ENCODE results near the gene NBAS. TPM values are rescaled to one million over a fixed set of nuclear protein-coding genes. Genes with fewer than 3 reads are reported as not detected.

The NBAS gene
- polyA plus RNA-seq, 4 donors: 26.0 to 67.2 (median 33.6) TPM

DNA sequence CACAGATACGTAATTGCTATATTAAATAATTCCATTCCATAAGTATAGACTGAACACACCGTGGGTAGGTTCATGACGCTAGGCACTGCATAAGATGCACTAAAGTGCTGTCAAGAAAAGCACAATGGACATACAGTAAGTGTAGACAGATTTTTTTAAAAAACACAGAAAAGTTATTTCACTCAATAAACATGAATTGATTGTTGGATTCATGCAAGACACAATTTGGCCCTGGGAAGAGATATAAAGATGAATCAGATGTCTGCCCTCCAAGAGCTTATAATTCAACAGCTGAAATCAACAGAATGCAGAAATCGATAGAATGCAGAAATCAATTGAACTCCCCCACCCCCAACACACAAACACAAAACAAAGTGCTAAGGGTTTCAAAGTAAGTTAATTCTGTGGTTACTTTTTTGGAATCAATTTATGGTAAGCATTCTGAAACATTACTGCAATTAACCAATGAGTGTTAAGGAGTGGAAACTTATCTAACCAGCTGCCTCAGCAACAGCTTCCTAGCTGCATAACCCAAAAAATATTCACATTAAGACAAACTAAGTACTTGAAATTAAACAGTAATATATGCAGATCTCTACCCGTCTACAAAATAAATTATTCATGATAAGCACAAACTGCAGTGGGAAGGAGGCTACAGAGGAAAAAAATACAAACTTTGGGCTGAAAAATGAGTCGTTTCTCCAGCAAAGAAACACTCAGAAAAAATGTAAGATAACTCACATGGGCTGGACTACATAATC, 1.6 kb downstream of the NBAS start:
- H3K9me3 ChIP-seq (ENCODE audit: control insufficient read depth in 2 of 2, insufficient read depth in 1 of 2, low read depth in 1 of 2, low read length in 1 of 2): no peaks in the 10 kb centered on the region
- WGBS, 3 donors: 67 to 71% (median 71%) methylated on average over 6 of the region's 6 CpGs
- no peak for FAIRE-seq

DNA sequence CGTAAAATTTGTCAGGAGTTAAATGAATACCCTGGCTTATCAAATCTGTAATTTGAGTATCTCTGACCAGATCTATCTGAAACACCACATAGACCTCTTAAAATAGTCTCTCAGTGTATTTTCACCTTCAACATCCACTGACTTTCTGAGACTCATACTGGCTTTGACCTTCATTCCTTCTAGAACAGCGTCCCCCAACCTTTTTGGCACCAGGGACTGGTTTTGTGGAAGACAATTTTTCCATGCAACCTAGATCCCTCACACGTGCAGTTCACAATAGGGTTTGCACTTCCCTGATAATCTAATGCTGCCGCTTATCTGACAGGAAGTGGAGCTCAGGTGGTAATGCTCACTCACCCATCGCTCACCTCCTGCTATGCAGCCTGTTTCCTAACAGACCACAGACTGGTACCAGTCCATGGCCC, 3.2 kb downstream of the NBAS start:
- peak overlapping the region in 1 of 3 donors; percentile 44 for H3K27ac ChIP-seq (ENCODE audit: low read depth in 1 of 3, low read length in 2 of 3)
- WGBS, 3 donors: 52 to 57% (median 53%) methylated on average over 5 of the region's 5 CpGs
- DNase-seq (peak; percentile 12 to 18), FAIRE-seq (no peak)
- no peaks in the 10 kb centered on the region for H3K36me3 ChIP-seq (ENCODE audit: control insufficient read depth in 3 of 3, insufficient read depth in 2 of 3, low read depth in 1 of 3, low read length in 3 of 3)
- no peaks in the 10 kb centered on the region for H3K9me3 ChIP-seq (ENCODE audit: control insufficient read depth in 2 of 2, insufficient read depth in 1 of 2, low read depth in 1 of 2, low read length in 1 of 2)
- H3K4me1 ChIP-seq (ENCODE audit: control insufficient read depth in 3 of 3, insufficient read depth in 2 of 3, low read depth in 1 of 3, low read length in 2 of 3): peaks cover 4 to 28% (median 15%) of the 10 kb centered on the region in 3 donors
- no peak overlapping the region for H3K4me3 ChIP-seq (ENCODE audit: low read depth in 1 of 3, low read length in 3 of 3)
- H3K27me3 ChIP-seq (ENCODE audit: control insufficient read depth in 3 of 3, insufficient read depth in 3 of 3, low read length in 3 of 3): no peaks in the 10 kb centered on the region

More for the DNA sequence above, 1.6 kb downstream of the NBAS start:
- Histone ChIP-seq H3K36me3 (ENCODE audit: control insufficient read depth in 3 of 3, insufficient read depth in 2 of 3, low read depth in 1 of 3, low read length in 3 of 3) (no peaks in the 10 kb centered on the region), H3K27me3 (ENCODE audit: control insufficient read depth in 3 of 3, insufficient read depth in 3 of 3, low read length in 3 of 3) (no peaks in the 10 kb centered on the region), H3K4me1 (ENCODE audit: control insufficient read depth in 3 of 3, insufficient read depth in 2 of 3, low read depth in 1 of 3, low read length in 2 of 3) (peaks cover 4 to 28% (median 15%) of the 10 kb centered on the region in 3 donors), H3K4me3 (ENCODE audit: low read depth in 1 of 3, low read length in 3 of 3) (peak overlapping the region in 2 of 3 donors; percentile 82 to 94), H3K27ac (ENCODE audit: low read depth in 1 of 3, low read length in 2 of 3) (no peak overlapping the region)
- DNase-seq: no peak

DNA sequence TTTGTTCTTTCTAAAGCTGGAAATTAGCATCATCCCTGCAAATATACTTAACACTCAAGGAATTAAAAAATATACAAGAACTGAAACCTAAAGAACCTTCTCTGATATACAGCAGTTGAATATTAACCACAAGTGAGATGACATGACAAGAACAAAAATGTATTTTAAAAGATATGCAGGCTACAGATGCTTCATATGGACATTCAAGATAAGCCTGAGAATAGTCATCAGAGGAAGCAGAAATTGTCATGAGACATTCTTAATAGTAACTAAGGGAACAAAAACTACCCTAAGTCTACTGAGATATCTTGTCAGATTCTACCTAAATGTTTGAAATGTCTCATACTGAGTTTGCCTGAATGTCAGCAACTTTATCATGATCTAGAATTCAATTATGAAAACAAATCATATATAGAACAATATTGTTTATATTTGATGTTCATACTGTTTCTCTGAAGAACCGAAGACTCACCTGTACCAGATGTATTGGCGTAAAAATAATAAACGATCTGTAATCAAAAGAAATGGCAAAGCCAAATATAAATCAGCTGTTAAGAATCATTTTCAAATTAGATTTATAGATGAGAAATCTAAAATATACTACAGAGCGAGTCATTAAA, 4.7 kb downstream of the NBAS start:
- Histone ChIP-seq H3K36me3 (ENCODE audit: control insufficient read depth in 3 of 3, insufficient read depth in 2 of 3, low read depth in 1 of 3, low read length in 3 of 3) (peaks cover 0 to 2% (median 0%) of the 10 kb centered on the region in 3 donors), H3K27ac (ENCODE audit: low read depth in 1 of 3, low read length in 2 of 3) (peak overlapping the region in 1 of 3 donors; percentile 75), H3K4me1 (ENCODE audit: control insufficient read depth in 3 of 3, insufficient read depth in 2 of 3, low read depth in 1 of 3, low read length in 2 of 3) (peaks cover 4 to 21% (median 15%) of the 10 kb centered on the region in 3 donors), H3K4me3 (ENCODE audit: low read depth in 1 of 3, low read length in 3 of 3) (no peak overlapping the region), H3K27me3 (ENCODE audit: control insufficient read depth in 3 of 3, insufficient read depth in 3 of 3, low read length in 3 of 3) (no peaks in the 10 kb centered on the region), H3K9me3 (ENCODE audit: control insufficient read depth in 2 of 2, insufficient read depth in 1 of 2, low read depth in 1 of 2, low read length in 1 of 2) (no peaks in the 10 kb centered on the region)
- FAIRE-seq: no peak
- 88 to 92% (median 91%) methylated on average over 4 of the region's 4 CpGs for WGBS, 3 donors
- DNase-seq: peak in 1 of 2 donors; percentile 17

DNA sequence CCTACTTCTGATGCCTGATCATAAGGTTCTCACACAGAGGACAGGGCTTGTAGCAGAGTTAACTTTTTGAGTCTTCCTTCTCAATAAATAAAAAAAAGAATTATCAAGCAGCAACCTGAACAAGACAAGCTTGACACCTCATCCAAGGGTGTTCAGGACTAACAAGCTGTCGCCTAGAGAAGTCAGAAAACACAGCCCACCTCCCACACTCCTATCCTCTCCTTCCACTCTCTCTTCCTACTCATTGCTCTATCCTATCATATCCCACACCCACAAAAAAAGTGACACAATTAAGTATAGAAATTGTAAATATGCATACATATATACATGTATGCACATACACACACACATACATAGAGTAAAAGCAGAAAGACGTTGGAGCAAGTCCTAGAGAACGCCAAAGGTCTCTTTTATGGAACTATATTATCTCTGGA, 5.4 kb downstream of the NBAS start:
- Histone ChIP-seq H3K27me3 (ENCODE audit: control insufficient read depth in 3 of 3, insufficient read depth in 3 of 3, low read length in 3 of 3) (no peaks in the 10 kb centered on the region), H3K36me3 (ENCODE audit: control insufficient read depth in 3 of 3, insufficient read depth in 2 of 3, low read depth in 1 of 3, low read length in 3 of 3) (peaks cover 0 to 2% (median 0%) of the 10 kb centered on the region in 3 donors), H3K4me3 (ENCODE audit: low read depth in 1 of 3, low read length in 3 of 3) (no peak overlapping the region), H3K9me3 (ENCODE audit: control insufficient read depth in 2 of 2, insufficient read depth in 1 of 2, low read depth in 1 of 2, low read length in 1 of 2) (no peaks in the 10 kb centered on the region), H3K27ac (ENCODE audit: low read depth in 1 of 3, low read length in 2 of 3) (peak overlapping the region in 1 of 3 donors; percentile 75), H3K4me1 (ENCODE audit: control insufficient read depth in 3 of 3, insufficient read depth in 2 of 3, low read depth in 1 of 3, low read length in 2 of 3) (peaks cover 4 to 21% (median 15%) of the 10 kb centered on the region in 3 donors)
- DNase-seq (peak in 1 of 2 donors; percentile 41), FAIRE-seq (no peak)
- 48 to 70% (median 70%) methylated on average over 3 of the region's 3 CpGs for WGBS, 3 donors

DNA sequence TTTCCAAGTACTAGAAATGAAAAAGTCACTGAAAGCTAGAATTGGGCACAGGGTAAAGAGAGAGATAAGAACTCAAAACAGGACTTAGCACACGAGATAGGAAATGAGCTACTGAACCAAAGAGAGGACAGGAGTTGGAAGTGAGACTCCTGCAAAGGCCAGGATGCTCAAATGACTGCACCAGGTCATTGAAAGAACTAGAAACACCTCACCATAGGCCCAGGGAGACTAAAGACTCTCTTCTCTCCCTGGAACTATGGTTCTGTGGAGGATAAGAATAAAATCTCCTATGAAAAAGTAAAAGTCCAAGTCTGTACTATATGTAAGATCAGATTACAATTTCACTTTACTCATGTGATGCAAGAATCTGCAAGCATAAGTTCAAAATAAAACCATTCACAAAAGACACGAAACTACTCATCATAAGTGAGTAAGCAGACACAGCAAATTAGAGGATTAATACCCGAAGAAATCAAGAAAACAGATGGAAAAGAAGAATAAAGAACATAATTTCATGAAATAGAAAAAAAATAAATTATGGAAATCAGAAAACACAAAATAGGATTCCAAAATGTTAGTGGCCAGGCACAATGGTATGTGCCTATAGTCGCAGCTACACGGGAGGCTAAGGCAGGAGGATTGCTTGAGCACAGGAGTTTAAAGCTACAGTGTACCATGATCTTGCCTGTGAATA, 6.5 kb downstream of the NBAS start:
- Histone ChIP-seq H3K27ac (ENCODE audit: low read depth in 1 of 3, low read length in 2 of 3) (no peak overlapping the region), H3K27me3 (ENCODE audit: control insufficient read depth in 3 of 3, insufficient read depth in 3 of 3, low read length in 3 of 3) (no peaks in the 10 kb centered on the region), H3K36me3 (ENCODE audit: control insufficient read depth in 3 of 3, insufficient read depth in 2 of 3, low read depth in 1 of 3, low read length in 3 of 3) (peaks cover 0 to 3% (median 2%) of the 10 kb centered on the region in 3 donors), H3K9me3 (ENCODE audit: control insufficient read depth in 2 of 2, insufficient read depth in 1 of 2, low read depth in 1 of 2, low read length in 1 of 2) (no peaks in the 10 kb centered on the region), H3K4me3 (ENCODE audit: low read depth in 1 of 3, low read length in 3 of 3) (no peak overlapping the region), H3K4me1 (ENCODE audit: control insufficient read depth in 3 of 3, insufficient read depth in 2 of 3, low read depth in 1 of 3, low read length in 2 of 3) (peaks cover 4 to 18% (median 13%) of the 10 kb centered on the region in 3 donors)
- WGBS, 3 donors: 89 to 94% (median 92%) methylated on average over 5 of the region's 5 CpGs
- DNase-seq (no peak), FAIRE-seq (no peak)

DNA sequence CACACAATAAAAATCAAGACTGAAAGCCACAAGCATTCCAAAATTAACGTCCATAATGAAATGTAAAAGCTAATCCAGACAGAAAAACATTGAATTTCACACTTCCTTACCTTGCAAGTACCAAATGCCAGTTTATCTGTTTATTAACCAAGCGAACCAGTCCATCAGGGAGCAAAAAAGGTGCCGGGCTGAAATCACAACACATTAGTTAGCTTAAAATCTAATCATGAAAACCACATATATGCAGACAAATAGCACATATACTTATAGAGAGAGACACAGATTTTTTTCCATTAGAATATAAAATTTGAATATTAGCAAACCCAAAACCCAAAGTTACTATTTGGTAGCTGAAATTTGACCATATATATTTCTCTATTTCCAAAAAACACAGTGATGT, 7.2 kb downstream of the NBAS start:
- DNase-seq (no peak), FAIRE-seq (no peak)
- H3K27ac ChIP-seq (ENCODE audit: low read depth in 1 of 3, low read length in 2 of 3): no peak overlapping the region
- H3K27me3 ChIP-seq (ENCODE audit: control insufficient read depth in 3 of 3, insufficient read depth in 3 of 3, low read length in 3 of 3): no peaks in the 10 kb centered on the region
- H3K4me1 ChIP-seq (ENCODE audit: control insufficient read depth in 3 of 3, insufficient read depth in 2 of 3, low read depth in 1 of 3, low read length in 2 of 3): peaks cover 4 to 11% (median 7%) of the 10 kb centered on the region in 3 donors
- no peak overlapping the region for H3K4me3 ChIP-seq (ENCODE audit: low read depth in 1 of 3, low read length in 3 of 3)
- H3K36me3 ChIP-seq (ENCODE audit: control insufficient read depth in 3 of 3, insufficient read depth in 2 of 3, low read depth in 1 of 3, low read length in 3 of 3): peaks cover 0 to 7% (median 5%) of the 10 kb centered on the region in 3 donors
- H3K9me3 ChIP-seq (ENCODE audit: control insufficient read depth in 2 of 2, insufficient read depth in 1 of 2, low read depth in 1 of 2, low read length in 1 of 2): no peaks in the 10 kb centered on the region
- WGBS, 3 donors: 87 to 94% (median 88%) methylated on average over 3 of the region's 3 CpGs

DNA sequence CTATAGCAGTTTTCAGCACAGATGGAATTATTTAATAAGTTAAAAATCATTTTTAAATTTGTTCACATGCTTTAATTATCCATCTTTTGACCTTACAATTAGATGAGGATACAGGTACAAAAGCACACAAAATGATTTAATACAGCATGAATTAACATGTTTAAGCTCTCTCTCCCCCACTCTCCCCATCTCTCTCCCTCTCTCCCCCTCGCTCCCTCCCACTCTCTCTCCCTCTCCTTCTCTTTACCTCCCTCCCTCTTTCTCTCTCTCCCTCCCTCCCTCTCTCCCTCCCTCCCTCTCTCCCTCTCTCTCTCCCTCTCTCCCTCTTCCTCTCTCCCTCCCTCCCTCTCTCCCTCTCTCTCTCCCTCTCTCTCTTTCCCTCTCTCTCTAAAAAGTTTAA, 7.6 kb downstream of the NBAS start:
- DNase-seq (no peak), FAIRE-seq (no peak)
- no peak overlapping the region for H3K27ac ChIP-seq (ENCODE audit: low read depth in 1 of 3, low read length in 2 of 3)
- H3K4me3 ChIP-seq (ENCODE audit: low read depth in 1 of 3, low read length in 3 of 3): no peak overlapping the region
- whole genome bisulfite sequencing, 3 donors: 92 to 100% (median 95%) methylated on average over 1 of the region's 1 CpG
- H3K9me3 ChIP-seq (ENCODE audit: control insufficient read depth in 2 of 2, insufficient read depth in 1 of 2, low read depth in 1 of 2, low read length in 1 of 2): no peaks in the 10 kb centered on the region
- peaks cover 0 to 7% (median 5%) of the 10 kb centered on the region in 3 donors for H3K36me3 ChIP-seq (ENCODE audit: control insufficient read depth in 3 of 3, insufficient read depth in 2 of 3, low read depth in 1 of 3, low read length in 3 of 3)
- H3K4me1 ChIP-seq (ENCODE audit: control insufficient read depth in 3 of 3, insufficient read depth in 2 of 3, low read depth in 1 of 3, low read length in 2 of 3): peaks cover 3 to 10% (median 6%) of the 10 kb centered on the region in 3 donors
- no peaks in the 10 kb centered on the region for H3K27me3 ChIP-seq (ENCODE audit: control insufficient read depth in 3 of 3, insufficient read depth in 3 of 3, low read length in 3 of 3)

DNA sequence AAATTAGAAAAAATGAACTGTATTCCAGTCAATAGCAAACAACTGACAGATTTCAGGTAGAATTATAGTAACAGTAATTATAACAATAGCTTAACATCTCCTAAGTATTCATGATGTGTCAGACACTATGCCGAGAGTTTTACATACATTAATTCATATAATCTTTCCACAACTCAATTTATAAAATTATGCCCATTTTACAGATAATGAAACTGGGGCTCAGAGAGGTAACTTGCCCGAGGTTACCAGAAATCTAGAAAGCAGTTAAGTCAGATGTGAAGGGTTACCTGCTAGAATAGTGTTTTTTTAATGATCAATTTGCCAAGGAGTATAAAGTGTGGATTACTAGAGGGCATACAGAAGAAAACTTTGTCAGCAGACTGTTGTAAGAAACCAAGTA, 12.2 kb downstream of the NBAS start:
- Histone ChIP-seq H3K27me3 (ENCODE audit: control insufficient read depth in 3 of 3, insufficient read depth in 3 of 3, low read length in 3 of 3) (no peaks in the 10 kb centered on the region), H3K4me3 (ENCODE audit: low read depth in 1 of 3, low read length in 3 of 3) (no peak overlapping the region), H3K36me3 (ENCODE audit: control insufficient read depth in 3 of 3, insufficient read depth in 2 of 3, low read depth in 1 of 3, low read length in 3 of 3) (peaks cover 0 to 20% (median 5%) of the 10 kb centered on the region in 3 donors), H3K27ac (ENCODE audit: low read depth in 1 of 3, low read length in 2 of 3) (no peak overlapping the region), H3K4me1 (ENCODE audit: control insufficient read depth in 3 of 3, insufficient read depth in 2 of 3, low read depth in 1 of 3, low read length in 2 of 3) (no peaks in the 10 kb centered on the region), H3K9me3 (ENCODE audit: control insufficient read depth in 2 of 2, insufficient read depth in 1 of 2, low read depth in 1 of 2, low read length in 1 of 2) (no peaks in the 10 kb centered on the region)
- FAIRE-seq: no peak
- no peak for DNase-seq
- 96% methylated on average over 2 of the region's 2 CpGs for WGBS, 3 donors
